Hematopoietic multipotent progenitor cell treated with erythropoietin and hydrocortisone succinate and interleukin-3 and kit ligand, for 8 days (in vitro differentiated cells): ENCODE measurements around the gene SRD5A1.

Experiments
- DNase-seq: peaks from one replicate; pipeline ENCODE4 v3.0.0-alpha.2; 2015

SRD5A1 gene

DNA sequence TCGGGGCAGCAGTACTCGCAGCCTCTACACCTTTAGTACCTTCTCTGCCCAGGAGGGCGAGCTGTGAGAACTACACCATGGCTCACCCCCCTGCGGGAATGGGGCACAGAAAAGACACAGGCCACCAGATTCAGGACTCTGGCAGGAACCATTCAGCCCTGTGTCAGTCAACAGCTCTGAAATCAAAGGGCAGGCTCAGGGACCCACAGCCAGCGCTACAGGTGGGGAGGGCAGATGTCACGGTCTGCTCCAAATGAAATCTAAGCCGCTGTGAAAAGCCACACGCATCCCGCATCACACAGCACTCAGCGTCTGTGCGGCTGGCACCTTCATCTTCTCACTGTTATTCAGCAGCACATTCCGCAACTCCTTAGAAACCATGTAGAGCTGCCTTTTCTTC, 28.3 kb upstream of the SRD5A1 start:
- DNase-seq = no peak

DNA sequence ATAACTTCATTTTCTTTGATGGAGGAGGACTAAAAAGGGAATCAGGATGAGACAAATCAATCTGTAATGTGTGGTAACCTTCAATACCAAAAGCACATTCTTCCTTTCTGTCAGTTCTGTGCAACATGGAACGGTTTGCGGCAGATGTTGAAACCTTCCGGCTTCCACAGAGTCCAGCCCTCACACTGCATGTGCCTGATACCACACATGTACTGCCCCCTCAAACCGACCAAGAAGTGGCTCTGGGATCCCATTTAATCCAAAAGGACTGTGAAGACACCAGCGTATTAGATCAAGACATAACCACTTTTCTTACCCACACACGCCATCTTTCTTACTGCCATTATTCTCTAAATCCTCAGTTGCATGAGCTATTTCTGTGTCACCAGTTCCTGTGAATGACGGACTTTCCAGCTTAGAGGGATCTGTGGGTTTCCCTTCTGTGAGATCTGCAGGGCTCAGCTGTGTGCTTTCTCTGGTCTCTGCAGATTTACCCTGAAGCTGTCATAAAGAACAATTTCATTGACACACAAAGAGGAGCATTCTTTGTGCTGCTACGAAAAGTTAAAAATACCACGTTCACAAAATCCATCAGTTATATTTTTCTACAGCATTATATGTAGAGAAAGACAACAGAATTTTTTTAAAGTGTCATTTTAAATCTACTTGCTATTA, 26.2 kb upstream of the SRD5A1 start:
- DNase-seq = no peak

DNA sequence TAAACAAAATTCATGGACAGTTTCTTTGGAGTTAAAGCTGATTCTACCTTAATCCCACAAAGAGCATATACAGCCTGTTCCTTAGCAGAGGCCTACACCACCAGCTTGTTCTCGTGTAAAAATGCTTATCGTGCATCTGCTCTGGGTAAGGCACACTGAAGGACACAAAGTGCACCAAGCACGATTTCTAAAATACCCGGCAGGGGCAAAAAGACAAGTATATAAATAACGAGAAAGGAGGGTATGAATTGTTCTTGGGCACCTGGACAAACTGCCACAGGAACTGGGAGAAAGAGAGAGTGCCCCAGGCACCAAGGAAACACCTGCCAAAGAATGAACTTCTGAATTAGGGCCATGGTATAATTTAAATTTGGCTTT, 25.7 kb upstream of the SRD5A1 start:
- DNase-seq = no peak

DNA sequence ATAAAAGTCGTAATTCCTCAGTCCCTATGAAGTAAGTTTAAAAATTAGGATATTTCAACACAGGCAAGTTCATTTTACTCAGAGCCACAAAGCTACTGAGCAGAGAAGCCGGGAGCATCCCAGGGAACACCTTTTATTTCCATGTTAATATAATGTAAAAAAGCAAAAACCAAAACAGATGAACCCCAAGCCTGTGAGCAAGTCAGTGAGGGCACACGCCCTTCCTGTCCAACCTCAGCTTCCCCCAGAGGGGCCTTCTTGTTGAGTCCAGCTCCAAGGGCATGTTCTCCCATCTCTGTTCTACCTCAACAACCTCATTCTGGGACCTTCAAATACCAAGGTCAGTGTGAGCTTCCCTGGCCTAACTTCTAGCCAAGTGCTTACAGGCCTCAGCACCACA, 25.2 kb upstream of the SRD5A1 start:
- DNase-seq = no peak

DNA sequence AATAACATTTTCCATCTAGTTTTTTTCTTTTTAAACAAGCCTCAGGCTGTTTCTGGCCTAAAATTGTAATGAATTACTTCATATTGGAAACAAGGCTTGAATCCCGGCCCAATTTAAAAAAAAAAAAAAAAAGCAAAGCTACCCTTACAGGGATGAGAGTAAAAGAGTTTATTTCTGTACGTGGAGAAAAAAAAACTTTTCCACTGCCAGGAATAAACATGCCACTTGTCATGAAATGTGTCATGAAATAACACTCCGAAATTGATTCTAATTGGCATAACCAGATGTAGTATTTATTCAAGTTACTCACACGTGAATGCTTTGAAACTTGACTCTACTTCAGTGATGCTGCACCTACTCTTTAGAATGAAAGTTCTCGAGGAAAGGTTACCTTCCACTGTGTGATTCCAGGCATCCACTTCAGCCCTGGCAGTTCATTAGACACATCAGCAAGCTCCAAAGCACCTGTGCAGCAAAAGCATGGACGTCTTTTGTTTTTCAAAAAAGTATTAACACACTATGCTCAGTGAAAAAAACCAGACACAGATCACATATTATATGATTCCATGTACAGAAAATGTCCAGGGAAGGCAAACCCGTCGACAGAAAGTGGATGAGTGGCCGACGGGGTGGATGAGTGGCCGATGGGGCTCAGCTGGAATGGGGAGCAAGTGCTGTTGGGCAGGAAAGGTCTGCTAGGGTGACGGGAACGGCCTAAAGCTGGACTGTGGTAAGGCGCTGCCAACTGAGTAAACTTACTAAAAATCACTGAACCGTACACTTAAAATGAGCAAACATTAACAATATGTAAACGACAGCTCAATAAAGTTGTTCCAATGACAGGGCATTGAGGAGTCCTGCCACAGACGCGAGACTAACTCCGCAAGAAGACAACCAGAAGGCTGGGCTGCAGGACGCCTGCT, 21.6 kb upstream of the SRD5A1 start:
- no peak for DNase-seq

DNA sequence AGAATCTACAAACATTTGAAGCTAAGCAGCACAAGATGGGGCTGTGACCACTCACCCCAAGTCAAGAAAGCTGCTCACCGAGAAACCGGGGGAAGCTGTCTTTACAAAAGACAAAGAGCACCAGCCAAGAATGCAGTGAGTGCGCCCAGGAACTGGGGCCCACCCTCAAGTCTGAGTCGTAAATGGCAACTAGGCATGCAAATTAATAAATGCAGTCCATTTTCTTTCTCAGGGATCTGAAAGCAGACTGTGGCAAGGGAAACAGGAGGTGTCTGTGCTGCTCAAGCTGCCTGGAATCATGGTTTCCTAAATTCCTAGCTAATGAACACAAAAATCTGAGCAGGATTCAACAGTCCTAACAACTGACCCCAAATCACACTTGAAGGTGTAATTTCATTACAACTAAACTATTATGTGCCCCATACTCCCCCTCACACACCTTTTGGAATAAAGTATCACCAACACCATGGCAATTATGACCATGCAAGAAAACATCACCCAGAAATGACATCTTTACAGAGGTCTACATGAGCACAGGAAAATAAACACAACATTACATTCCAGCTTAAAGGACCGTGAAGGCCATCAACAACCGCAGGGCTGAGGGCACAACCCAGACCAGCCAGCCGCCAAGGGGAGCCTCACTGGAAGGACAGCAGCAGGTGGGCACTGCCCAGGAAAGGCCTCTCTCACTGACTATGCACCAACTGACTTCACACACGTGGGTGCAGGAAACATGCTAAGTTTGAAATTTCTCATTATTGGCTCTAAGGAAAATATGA, 18.0 kb upstream of the SRD5A1 start:
- no peak for DNase-seq

DNA sequence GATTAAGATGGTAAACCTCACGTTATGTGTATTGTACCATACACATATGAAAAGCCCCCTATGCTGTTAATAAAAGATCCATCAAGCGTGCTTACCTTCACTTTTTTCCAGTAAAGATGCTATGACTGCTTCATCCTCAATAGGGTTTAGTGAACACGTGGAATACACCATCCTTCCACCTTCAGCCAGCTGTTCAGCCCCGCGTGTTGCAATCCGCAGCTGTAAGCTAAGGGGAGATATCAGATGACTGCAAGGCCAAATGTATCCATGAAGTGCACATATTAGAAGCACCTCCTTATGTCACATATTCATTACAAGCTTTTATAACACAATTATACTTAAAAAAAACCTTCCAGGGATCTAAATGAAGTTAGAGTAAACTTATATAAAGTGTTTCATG, 16.6 kb upstream of the SRD5A1 start:
- DNase-seq = no peak

DNA sequence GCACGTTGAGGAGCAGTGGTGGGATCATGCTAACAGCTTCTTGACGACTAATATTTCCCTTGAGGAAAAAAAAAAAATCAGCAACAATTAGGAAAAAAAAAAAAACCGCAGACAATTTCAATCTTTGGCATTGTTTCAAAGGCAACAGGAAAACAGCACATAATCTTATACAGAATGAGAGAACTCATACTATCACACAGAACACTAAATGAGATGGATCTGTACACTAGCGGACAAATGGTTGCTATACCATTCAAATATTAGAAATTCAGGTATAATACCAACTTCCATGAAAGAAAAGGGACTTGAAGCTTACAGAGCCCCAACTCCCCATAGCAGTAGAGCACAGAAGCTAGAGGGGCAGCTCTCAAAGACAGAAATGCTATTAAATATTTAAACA, 10.0 kb upstream of the SRD5A1 start:
- DNase-seq = no peak

DNA sequence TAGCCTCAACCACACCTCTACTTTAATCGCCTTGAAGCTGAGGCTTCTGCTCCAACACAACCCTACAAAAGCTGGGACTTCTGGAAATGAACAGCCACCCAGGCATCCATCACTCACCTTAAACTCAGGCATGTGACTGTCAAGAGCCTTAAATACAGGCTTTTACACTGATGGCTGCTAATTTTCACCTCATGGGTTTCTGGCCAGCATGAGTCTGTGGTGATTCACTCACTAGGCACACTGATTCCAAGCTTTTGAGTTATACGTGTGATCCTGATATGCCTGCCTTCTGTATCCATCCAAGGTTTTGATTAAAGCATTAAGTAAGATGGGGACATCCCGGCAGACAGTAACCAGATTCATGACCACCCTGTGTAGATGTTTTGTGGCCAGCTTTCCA, 9.3 kb upstream of the SRD5A1 start:
- DNase-seq = no peak

DNA sequence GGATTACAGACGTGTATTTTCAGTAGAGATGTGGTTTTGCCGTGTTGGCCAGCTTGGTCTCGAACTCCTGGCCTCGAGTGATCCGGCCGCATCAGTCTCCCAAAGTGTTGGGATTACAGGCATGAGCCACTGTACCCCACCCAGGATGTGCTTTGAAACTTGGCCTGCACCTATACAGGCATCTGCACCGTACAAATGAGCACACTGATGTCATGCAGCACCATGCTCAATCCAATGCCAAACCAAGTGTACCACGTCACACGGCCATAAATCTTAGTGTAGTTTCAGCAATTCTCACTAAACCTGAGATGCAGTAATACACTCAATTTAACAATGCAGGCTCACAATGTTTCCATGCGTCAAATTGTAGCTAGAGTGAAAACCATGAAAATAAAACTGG, 6.7 kb upstream of the SRD5A1 start:
- DNase-seq = no peak

DNA sequence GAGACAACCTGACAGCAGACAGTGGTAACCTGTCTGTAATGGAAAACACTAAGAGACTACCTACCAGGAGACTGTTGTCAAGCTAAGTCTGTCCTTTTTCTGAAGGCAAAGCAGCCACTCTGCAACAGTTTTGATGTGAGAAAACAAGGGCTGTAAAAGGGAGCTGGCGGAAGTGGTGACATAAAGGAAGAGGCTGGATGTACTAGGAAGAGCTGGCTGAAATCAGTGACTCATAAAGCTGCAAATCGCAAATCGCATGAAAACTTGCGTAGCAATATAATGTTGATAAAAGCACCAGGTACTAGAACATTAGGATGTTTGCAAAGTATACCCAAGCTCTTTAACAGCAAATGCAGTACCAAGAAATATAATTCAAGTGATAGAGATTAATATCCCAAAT, 1.8 kb upstream of the SRD5A1 start:
- no peak for DNase-seq

DNA sequence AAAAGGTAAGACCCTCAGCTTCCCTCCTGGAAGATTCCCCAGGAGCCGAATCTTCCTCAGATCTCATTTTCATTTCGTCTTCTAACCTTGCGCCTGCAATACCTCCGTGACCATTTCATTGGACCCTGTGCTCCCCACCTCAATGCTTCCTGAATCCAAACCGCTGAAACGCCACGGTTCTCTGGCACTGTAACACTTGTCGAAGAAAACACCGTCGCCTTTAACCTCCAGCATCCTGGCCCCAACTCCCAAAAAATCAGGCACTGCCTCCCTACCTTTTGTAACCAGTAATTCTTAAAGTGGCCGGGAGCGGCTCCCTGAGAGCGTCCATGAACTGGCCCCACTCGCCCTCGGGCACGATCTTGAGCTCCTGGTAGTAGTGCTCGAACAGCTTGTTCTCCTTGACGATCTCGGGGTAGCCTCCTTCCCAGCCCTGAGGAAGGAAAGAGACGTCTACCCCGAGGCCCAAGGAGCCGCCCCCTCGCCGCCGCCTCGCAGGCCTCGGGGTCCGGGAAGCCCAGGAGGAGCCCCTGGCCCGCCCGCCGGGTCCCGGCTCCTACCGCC, 834 bp upstream of the SRD5A1 start:
- peak; percentile 43 for DNase-seq

DNA sequence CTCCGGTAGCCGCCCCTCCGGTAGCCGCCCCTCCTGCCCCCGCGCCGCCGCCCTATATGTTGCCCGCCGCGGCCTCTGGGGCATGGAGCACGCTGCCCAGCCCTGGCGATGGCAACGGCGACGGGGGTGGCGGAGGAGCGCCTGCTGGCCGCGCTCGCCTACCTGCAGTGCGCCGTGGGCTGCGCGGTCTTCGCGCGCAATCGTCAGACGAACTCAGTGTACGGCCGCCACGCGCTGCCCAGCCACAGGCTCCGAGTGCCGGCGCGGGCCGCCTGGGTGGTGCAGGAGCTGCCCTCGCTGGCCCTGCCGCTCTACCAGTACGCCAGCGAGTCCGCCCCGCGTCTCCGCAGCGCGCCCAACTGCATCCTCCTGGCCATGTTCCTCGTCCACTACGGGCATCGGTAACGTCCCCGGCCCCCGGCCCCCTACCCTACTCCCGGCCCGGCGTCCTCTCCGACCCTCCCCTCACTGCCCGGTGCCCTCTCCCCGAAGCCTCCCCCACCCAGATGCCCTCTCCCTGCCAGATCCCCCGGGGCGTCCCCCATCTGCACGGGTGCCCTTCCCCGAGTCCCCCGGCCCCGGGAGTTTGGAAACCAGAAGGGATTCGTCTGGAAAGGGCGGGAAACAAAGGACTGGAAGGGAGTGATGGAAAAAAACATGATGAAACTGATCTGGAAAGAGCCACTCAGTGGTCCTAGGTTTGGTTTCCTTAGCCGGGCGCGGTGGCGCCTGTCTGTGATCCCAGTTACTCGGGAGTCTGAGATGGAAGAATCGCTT, 417 bp downstream of the SRD5A1 start:
- peak; percentile 29 for DNase-seq

DNA sequence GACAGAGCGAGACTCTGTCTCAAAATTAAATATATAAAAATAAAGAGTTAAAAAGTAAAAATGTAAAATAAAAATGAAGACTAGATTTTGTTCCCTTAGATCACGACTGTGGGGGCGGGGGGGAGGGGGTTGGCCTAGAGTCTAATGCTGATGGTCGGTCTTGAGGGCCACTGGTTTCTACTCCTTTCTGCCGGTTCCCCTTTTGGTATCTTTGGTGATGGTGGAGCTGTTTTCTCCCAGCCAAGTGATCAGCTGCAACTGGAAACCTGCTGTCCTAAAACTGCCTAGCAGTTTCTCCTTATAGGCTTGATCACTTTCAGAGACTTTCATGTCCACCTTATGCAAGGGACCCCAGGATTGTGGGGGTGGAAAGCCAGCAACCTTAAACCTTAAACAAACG, 1.1 kb downstream of the SRD5A1 start:
- DNase-seq = peak; percentile 24

DNA sequence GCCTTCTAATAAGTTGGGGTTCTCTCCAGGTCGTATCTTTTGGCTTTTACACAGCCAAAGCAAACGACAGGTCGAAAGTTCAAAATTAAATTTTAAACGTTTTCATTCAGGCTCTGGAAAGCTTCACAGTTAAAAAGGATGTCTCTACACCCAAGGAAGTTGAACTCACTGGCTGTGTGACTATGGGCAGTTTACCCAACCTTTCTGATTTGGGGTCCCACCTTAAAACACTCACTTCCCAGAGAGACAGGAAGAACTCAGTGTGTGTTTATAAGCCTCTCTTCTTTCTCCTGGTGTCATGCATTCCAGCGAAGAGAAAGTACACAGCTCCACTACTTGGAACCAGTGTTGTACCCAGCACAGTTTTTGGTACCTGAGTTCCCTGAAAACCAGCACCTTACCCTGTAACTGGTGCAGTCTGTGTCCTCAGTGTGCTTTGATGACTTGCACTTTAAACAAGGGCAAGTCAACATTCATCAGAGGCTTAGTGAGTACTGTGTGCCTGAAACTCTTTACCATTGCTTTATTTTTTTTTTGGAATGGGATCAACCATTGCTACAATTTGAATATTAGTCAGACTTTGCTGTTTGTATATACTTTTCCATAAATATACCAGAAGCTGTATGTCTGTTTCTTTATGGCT, 1.7 kb downstream of the SRD5A1 start:
- no peak for DNase-seq

DNA sequence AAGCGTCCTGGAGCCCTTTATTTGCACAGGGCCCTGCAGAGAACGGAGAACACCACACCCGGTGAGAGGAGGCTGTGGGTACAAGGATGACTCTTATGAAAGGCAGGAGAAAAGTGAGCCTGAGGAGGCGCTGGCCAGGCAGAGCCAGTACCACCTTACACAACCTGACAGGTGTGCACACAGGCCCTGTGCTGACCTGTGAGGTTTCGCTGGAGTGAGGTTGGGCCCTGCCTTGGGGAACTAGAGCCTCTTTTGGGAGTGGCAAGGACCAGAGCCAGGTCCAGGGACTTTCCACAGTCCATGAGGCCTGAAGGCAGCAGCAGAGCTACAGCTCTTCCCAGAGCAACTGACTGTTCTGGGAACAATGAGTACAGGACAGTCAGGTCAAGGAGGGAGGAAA, 3.1 kb downstream of the SRD5A1 start:
- DNase-seq = no peak

DNA sequence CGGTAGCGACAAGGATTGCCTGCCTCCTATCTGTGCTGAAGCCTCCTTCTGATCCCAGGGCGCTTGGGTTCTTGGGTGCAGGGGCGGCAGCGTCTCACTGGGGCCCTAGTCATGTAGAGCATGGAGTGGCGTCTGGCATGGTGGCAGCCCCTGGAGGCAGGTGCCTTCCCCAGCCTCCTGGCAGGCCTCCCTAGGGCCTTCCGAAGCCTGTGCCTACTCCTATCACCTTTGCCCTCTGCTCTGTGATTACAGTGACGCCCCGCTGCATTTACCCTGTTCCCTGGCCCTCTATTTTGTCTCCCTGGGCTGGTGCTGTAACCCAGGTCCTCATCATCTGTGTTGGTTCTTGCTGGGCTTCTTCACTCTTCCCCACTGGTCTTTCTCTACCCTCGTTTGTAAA, 3.8 kb downstream of the SRD5A1 start:
- no peak for DNase-seq

DNA sequence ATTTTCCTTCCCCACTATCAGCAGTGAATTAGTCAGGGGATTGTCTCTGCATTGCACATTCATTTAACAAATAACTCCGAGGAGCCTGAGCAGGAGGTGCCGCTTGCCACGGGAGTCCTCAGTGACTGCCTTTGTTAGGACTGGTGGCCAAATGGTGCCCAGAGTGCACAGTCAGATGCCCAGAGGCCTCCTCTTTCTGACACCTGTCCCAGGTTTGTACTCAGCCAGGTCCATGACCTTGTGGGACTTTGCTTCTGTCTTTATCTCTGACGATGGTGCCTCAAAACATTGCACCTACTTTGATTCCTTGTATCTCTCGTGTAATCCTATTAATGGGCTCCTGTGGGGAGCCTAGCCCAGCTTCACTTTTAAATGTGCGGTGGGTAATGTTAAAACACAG, 4.3 kb downstream of the SRD5A1 start:
- no peak for DNase-seq

DNA sequence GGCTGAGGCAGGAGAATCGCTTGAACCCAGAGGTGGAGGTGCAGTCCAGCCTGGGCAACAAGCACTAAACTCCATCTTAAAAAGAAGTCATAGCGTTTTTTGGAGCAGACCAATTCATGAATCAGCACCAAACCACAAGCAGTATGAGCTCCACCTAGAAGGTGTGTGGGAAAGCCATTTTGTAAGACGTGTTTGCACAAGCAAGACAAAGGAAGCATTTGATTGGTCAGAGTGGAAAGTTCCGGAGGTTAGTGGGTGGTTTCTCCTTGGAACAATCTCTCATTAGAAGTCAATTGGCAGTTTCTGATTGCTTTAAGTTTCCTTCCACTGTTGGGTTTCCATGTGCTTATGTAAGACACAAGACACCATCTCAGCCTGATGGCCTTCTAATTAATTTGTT, 5.0 kb downstream of the SRD5A1 start:
- no peak for DNase-seq

DNA sequence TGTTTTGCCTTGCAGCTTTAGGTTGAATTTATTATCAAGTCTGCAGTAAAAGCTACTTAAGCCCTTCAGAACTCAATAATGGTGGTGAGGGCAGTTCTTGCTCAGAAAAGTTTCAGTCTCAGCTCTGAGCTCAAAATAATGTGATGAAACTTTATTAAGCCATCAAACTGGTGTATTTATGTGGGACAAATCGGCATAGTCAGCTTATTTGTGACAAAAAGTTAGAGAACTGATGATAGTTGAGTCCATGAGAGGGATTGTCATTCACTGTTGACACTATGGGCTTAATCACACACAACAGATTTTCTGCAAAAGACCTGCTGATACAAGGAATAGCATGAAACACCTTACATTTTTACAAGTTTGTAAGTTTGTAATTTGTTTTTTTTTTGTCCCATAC, 9.4 kb downstream of the SRD5A1 start:
- no peak for DNase-seq

DNA sequence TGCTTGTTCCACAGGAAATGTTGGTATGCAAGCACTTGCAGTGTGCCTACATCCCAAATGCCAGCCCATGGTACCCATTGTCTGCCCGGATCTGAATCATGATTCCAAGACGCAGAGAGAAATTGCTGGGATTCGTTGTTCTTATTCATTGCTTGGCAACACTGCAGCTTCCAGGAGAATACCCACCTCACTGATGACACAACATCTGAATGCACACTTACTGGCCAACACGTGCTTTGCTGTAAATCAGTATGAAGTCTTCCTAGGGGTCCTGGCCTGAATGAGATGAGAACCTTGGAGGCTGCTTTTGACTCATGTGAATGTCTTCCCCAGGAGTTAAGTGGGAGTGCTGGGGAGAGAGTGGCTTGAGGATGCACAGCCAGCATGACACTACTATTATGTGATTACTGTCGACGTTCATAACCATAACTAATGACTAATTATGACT, 11.6 kb downstream of the SRD5A1 start:
- DNase-seq = no peak
